A673 (cell line): Measurements from ENCODE around the gene OR7A10.

Source experiments
- EZH2 ChIP-seq: fragments of 200-600 bp; sonication (generic); IDR thresholded peaks from 2 replicates; pipeline ENCODE4 v1.6.1; 2017; ENCODE audit warnings: borderline replicate concordance, low read depth, mild to moderate bottlenecking, mixed read lengths, antibody characterized with exemption, low read length; ENCODE audit not compliant: poor library complexity, severe bottlenecking
- TF ChIP-seq, protein P1 (sequence below): fragments of 300-800, 200-600 bp; sonication (generic); conservative IDR thresholded peaks from 2 replicates; pipeline ENCODE4 v1.5.1; 2017; ENCODE audit warnings: low read depth, mild to moderate bottlenecking, antibody characterized with exemption, low read length, moderate library complexity, mixed read lengths

DNA sequence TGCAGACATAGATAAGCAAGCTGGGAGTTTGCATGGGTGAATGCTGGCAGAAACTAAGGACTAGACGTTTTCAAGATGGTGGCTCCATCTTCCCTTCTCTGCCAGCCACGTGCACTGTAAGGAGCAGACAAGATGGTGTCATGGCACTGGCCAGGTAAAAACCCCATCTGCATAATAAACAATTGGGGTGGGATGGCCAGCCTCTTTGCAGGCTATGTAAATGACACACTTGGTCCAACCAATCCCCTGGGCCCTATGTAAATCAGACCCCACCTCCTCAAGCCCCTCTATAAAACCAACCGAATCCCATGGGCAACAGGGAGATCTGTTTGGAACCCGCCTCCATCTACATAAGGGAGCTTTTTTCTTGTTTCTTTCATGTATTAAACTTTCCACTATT, 11.3 kb downstream of the OR7A10 start:
- TF ChIP-seq, protein P1, sequence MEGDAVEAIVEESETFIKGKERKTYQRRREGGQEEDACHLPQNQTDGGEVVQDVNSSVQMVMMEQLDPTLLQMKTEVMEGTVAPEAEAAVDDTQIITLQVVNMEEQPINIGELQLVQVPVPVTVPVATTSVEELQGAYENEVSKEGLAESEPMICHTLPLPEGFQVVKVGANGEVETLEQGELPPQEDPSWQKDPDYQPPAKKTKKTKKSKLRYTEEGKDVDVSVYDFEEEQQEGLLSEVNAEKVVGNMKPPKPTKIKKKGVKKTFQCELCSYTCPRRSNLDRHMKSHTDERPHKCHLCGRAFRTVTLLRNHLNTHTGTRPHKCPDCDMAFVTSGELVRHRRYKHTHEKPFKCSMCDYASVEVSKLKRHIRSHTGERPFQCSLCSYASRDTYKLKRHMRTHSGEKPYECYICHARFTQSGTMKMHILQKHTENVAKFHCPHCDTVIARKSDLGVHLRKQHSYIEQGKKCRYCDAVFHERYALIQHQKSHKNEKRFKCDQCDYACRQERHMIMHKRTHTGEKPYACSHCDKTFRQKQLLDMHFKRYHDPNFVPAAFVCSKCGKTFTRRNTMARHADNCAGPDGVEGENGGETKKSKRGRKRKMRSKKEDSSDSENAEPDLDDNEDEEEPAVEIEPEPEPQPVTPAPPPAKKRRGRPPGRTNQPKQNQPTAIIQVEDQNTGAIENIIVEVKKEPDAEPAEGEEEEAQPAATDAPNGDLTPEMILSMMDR = no peak
- no peak for TF ChIP-seq EZH2
